Vagina (tissue), 2 donors: ENCODE measurements around the gene PRR23E. TPM values are rescaled to one million over a fixed set of nuclear protein-coding genes. Genes with fewer than 3 reads are reported as not detected.

Experiments
- DNase-seq, 2 donors: peaks; one replicate each; pipeline ENCODE4 v3.0.0-alpha.2; 2017; ENCODE audit errors: extremely low spot score in 2 of 2
- H3K27ac ChIP-seq: fragments of 200-600 bp; sonication (generic); one replicate; pipeline ENCODE4 v1.5.1; 2019
- H3K27me3 ChIP-seq: fragments of 200-600 bp; sonication (generic); one replicate; pipeline ENCODE4 v1.5.1; 2019
- H3K36me3 ChIP-seq, 2 donors: fragments of 200-600 bp; sonication (generic); one replicate each; pipeline ENCODE4 v1.5.1; 2017 to 2019
- H3K4me1 ChIP-seq: fragments of 200-600 bp; sonication (generic); one replicate; pipeline ENCODE4 v1.5.1; 2019
- H3K4me3 ChIP-seq, 2 donors: fragments of 200-600 bp; sonication (generic); 1 replicate in 1 of 2; 2 replicates in 1 of 2; pipeline ENCODE4 v1.5.1; 2016 to 2019
- H3K9me3 ChIP-seq: fragments of 200-600 bp; sonication (generic); one replicate; pipeline ENCODE4 v1.5.1; 2019
- POLR2A ChIP-seq, 2 donors: fragments of 450-650 bp; IDR thresholded peaks; one replicate each; pipeline ENCODE4 v1.6.1; 2017; ENCODE audit warnings: antibody characterized with exemption in 2 of 2, mild to moderate bottlenecking in 2 of 2, moderate library complexity in 2 of 2
- POLR2AphosphoS5 ChIP-seq, 2 donors: sonication (generic); formaldehyde crosslinking; IDR thresholded peaks; one replicate each; pipeline ENCODE4 v1.9.0; 2017; ENCODE audit warnings: antibody characterized with exemption in 2 of 2, mild to moderate bottlenecking in 2 of 2, low read depth in 1 of 2; ENCODE audit not compliant: insufficient read depth in 1 of 2
- intact Hi-C: fragments of 100-400 bp; cut with DNase I; formaldehyde crosslinking; loops from one replicate; pipeline ENCODE4 v1.15.1; 2023
- total RNA-seq: library from RNA; depleted of rRNA; stranded (reverse); fragments of >200 nt; gene quantifications from one replicate; pipeline ENCODE4 v1.2.3, GENCODE V29; 2016
- TF ChIP-seq, protein P1 (sequence below), 3 experiments: fragments of 450-650 bp in 2 of 3; fragments of 200-600 bp in 1 of 3; sonication (generic) in 1 of 3; IDR thresholded peaks; one replicate each; pipeline ENCODE4 v1.5.1; 2017 to 2019; ENCODE audit warnings: antibody characterized with exemption in 3 of 3, mild to moderate bottlenecking in 2 of 3, moderate library complexity in 2 of 3

The PRR23E gene
- total RNA-seq, 1 donor from 2014 or later, result not detected

DNA sequence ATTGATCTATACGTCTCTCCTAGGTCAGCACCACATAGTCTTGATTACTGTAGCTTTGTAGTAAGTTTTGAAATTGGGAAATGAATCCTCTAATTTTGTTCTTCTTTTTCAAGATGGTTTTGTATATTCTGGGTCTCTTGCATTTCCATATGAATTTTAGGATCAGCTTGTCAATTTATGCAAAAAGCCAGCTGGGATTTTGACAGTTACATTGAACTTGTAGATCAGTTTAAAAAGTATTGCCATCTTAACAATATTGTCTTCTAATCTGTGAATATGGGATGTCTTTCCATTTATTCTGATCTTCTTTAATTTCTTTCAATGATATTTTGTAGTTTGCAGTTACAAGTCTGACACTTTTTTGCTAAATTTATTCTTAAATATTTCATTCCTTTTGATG lies 5.6 kb upstream of the PRR23E start:
- H3K36me3 ChIP-seq, result no peaks in the 10 kb centered on the region
- intact Hi-C loops, result no loop called here
- H3K4me1 ChIP-seq, result no peaks in the 10 kb centered on the region
- no peaks in the 10 kb centered on the region for H3K27me3 ChIP-seq
- TF ChIP-seq, protein P1, sequence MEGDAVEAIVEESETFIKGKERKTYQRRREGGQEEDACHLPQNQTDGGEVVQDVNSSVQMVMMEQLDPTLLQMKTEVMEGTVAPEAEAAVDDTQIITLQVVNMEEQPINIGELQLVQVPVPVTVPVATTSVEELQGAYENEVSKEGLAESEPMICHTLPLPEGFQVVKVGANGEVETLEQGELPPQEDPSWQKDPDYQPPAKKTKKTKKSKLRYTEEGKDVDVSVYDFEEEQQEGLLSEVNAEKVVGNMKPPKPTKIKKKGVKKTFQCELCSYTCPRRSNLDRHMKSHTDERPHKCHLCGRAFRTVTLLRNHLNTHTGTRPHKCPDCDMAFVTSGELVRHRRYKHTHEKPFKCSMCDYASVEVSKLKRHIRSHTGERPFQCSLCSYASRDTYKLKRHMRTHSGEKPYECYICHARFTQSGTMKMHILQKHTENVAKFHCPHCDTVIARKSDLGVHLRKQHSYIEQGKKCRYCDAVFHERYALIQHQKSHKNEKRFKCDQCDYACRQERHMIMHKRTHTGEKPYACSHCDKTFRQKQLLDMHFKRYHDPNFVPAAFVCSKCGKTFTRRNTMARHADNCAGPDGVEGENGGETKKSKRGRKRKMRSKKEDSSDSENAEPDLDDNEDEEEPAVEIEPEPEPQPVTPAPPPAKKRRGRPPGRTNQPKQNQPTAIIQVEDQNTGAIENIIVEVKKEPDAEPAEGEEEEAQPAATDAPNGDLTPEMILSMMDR (IDR thresholded peaks at IDR 0.05), result no peak
- TF ChIP-seq POLR2AphosphoS5 (IDR thresholded peaks at IDR 0.05; ENCODE audit: insufficient read depth in 1 of 2, low read depth in 1 of 2) (no peak), POLR2A (IDR thresholded peaks at IDR 0.05) (no peak)
- no peak overlapping the region for H3K27ac ChIP-seq
- no peaks in the 10 kb centered on the region for H3K9me3 ChIP-seq
- DNase-seq, result no peak
- no peak overlapping the region for H3K4me3 ChIP-seq

GRCh38 chr3:127193341-127193740 lies 410 bp downstream of the PRR23E start:
- Histone ChIP-seq H3K4me3 (no peak overlapping the region), H3K4me1 (no peaks in the 10 kb centered on the region), H3K36me3 (no peaks in the 10 kb centered on the region), H3K9me3 (no peaks in the 10 kb centered on the region), H3K27me3 (no peaks in the 10 kb centered on the region), H3K27ac (no peak overlapping the region)
- no peak for DNase-seq
- intact Hi-C loops, result no loop called here
- TF ChIP-seq POLR2AphosphoS5 (IDR thresholded peaks at IDR 0.05; ENCODE audit: insufficient read depth in 1 of 2, low read depth in 1 of 2) (no peak), POLR2A (IDR thresholded peaks at IDR 0.05) (no peak)
- TF ChIP-seq, protein P1 (IDR thresholded peaks at IDR 0.05), result no peak

- no peaks in the 10 kb centered on the region for H3K9me3 ChIP-seq
- no peaks in the 10 kb centered on the region for H3K27me3 ChIP-seq
- intact Hi-C loops, result no loop called here
- H3K4me1 ChIP-seq, result no peaks in the 10 kb centered on the region
- H3K27ac ChIP-seq, result no peak overlapping the region
- H3K4me3 ChIP-seq, result no peak overlapping the region
- H3K36me3 ChIP-seq, result no peaks in the 10 kb centered on the region
- DNase-seq, result no peak
- TF ChIP-seq POLR2A (IDR thresholded peaks at IDR 0.05), result no peak
- no peak for TF ChIP-seq POLR2AphosphoS5 (IDR thresholded peaks at IDR 0.05; ENCODE audit: insufficient read depth in 1 of 2, low read depth in 1 of 2)
- TF ChIP-seq, protein P1 (IDR thresholded peaks at IDR 0.05), result no peak
Observed at GRCh38 chr3:127193775-127194174, 844 bp downstream of the PRR23E start.

GRCh38 chr3:127194601-127195187 lies 1.8 kb downstream of the PRR23E start:
- peak in 1 of 2 donors; percentile 79 for DNase-seq
- TF ChIP-seq POLR2A (IDR thresholded peaks at IDR 0.05), result no peak
- no peak for TF ChIP-seq POLR2AphosphoS5 (IDR thresholded peaks at IDR 0.05; ENCODE audit: insufficient read depth in 1 of 2, low read depth in 1 of 2)
- TF ChIP-seq, protein P1 (IDR thresholded peaks at IDR 0.05), result no peak

DNA sequence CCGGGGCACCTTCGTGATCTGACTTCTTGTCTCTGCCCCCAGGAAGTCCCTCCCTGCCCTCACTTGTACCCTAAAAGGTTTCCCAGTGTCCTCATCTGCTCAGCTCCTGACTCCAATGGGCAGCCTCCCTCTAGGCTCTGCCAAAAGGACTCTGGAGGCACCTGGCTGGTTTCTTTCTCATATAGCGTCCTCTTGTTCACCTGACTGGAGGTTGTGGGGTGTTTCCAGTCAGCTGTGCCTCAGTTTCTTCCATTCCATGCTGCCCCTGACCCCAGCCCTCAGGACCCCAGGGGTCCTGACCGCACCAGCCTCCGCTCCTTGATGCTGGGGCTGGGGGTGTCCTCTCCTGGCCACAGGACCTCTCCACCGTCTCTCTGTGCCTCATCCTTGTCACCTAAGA lies 2.5 kb downstream of the PRR23E start:
- Histone ChIP-seq H3K4me3 (no peak overlapping the region), H3K4me1 (no peaks in the 10 kb centered on the region), H3K36me3 (no peaks in the 10 kb centered on the region), H3K27me3 (no peaks in the 10 kb centered on the region), H3K9me3 (no peaks in the 10 kb centered on the region), H3K27ac (no peak overlapping the region)
- peak in 1 of 2 donors; percentile 70 for DNase-seq
- TF ChIP-seq POLR2A (IDR thresholded peaks at IDR 0.05) (no peak), POLR2AphosphoS5 (IDR thresholded peaks at IDR 0.05; ENCODE audit: insufficient read depth in 1 of 2, low read depth in 1 of 2) (no peak)
- TF ChIP-seq, protein P1 (IDR thresholded peaks at IDR 0.05), result no peak
- intact Hi-C loops, result no loop called here

More at GRCh38 chr3:127194601-127195187, 1.8 kb downstream of the PRR23E start:
- H3K4me1 ChIP-seq, result no peaks in the 10 kb centered on the region
- H3K4me3 ChIP-seq, result no peak overlapping the region
- intact Hi-C loops, result no loop called here
- no peaks in the 10 kb centered on the region for H3K27me3 ChIP-seq
- no peaks in the 10 kb centered on the region for H3K9me3 ChIP-seq
- H3K36me3 ChIP-seq, result no peaks in the 10 kb centered on the region
- no peak overlapping the region for H3K27ac ChIP-seq
